GM10847 (cell line): ENCODE measurements around the gene GDI2.

Source experiments
- POLR2A ChIP-seq: IDR thresholded peaks from 2 replicates; pipeline ENCODE4 v1.6.1; 2011; ENCODE audit not compliant: insufficient read length; ENCODE audit errors: extremely low read depth

The GDI2 gene

GRCh38 chr10:5764422-5765297, 48.6 kb downstream of the GDI2 start:
- TF ChIP-seq POLR2A, result no peak

GRCh38 chr10:5762531-5762930, 50.7 kb downstream of the GDI2 start:
- TF ChIP-seq POLR2A, result no peak

GRCh38 chr10:5761220-5761619, 52.0 kb downstream of the GDI2 start:
- no peak for TF ChIP-seq POLR2A

GRCh38 chr10:5760515-5760914, 52.7 kb downstream of the GDI2 start:
- no peak for TF ChIP-seq POLR2A

- TF ChIP-seq POLR2A, result no peak
These were observed 54.3 kb downstream of the GDI2 start for GRCh38 chr10:5758927-5759326.

- no peak for TF ChIP-seq POLR2A
These were observed 55.3 kb downstream of the GDI2 start for GRCh38 chr10:5757766-5758517.

GRCh38 chr10:5752301-5752871, 60.8 kb downstream of the GDI2 start:
- TF ChIP-seq POLR2A, result no peak

- TF ChIP-seq POLR2A, result no peak
These were observed 61.5 kb downstream of the GDI2 start for GRCh38 chr10:5751601-5752253.

GRCh38 chr10:5748394-5748803, 64.8 kb downstream of the GDI2 start:
- no peak for TF ChIP-seq POLR2A

GRCh38 chr10:5746197-5746596, 67.0 kb downstream of the GDI2 start:
- no peak for TF ChIP-seq POLR2A

GRCh38 chr10:5744849-5745248, 68.4 kb downstream of the GDI2 start:
- TF ChIP-seq POLR2A, result no peak

- no peak for TF ChIP-seq POLR2A
These were observed 69.5 kb downstream of the GDI2 start for GRCh38 chr10:5743736-5744135.

GRCh38 chr10:5742116-5742515, 71.1 kb downstream of the GDI2 start:
- no peak for TF ChIP-seq POLR2A

- TF ChIP-seq POLR2A, result no peak
These were observed 72.0 kb downstream of the GDI2 start for GRCh38 chr10:5741276-5741675.

- TF ChIP-seq POLR2A, result no peak
These were observed 74.8 kb downstream of the GDI2 start for GRCh38 chr10:5738427-5738826.
